HG03469 (cell line): ENCODE data around the gene NLRP3.
"Not testable (repeated sequence)": the region's sequence is repeated elsewhere in the genome, so short reads cannot be mapped to it uniquely, and the experiment has no call there.

Experiments used
- ATAC-seq: cut with Tn5 transposase; IDR thresholded peaks from one replicate; pipeline ENCODE4 v1.9.1; 2021; ENCODE audit warnings: mild to moderate bottlenecking, moderate library complexity, moderate number of reproducible peaks; ENCODE audit not compliant: unreplicated experiment

NLRP3 gene

DNA sequence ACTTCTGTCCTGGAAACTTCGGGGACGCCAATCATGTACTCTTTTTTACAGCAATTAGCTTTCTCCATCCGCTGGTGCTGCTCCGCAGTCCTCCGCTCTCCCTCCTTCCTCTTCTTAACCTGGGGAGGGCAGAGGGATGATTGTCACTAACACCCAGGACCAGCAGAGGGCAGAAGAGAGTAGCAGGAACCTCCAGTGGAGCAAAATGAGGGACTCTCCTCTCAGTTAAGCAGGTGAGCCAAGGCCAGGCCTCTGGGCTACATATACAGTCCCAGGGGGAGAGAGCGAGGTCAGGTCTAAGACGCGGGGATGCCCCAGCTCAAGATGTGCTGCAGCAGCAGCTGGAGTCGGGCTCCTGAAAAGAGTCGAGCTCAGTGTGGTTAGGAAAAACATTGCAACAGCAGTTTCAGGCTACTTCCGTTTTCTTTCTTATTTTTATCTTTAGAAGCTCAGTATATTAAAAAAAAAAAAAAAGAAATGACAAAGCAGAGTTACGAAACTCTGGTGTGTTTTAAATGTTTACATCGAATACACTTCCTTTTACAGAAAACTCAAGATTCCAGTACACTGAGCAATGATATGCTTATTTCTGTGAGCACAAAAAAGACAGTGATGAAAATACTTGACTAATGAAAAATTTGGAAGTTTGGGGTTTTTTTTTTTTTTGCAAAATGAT, 25.7 kb upstream of the NLRP3 start:
- ATAC-seq: peak; percentile 99

DNA sequence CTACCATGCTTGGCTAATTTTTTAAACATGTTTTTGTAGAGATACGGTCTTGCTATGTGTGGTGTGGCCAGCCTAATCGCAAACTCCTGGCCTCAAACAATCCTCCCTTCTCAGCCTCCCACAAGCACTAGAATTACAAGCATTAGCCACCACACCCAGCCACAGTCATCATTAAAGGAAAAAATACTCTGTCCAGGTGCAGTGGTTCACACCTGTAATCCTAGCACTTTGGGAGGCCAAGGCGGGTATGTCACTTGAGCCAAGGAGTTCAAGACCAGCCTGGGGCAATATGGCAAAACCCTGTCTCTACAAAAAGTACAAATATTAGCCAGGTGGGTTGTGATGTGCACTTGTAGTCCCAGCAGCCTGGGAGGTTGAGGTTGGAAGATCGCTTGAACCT, 25.0 kb upstream of the NLRP3 start:
- ATAC-seq: no peak

- ATAC-seq: no peak
Observed at GRCh38 chr1:247392088-247392487, 23.9 kb upstream of the NLRP3 start.

GRCh38 chr1:247395075-247395474, 20.9 kb upstream of the NLRP3 start:
- not testable (repeated sequence) for ATAC-seq

- ATAC-seq: no peak
Observed at GRCh38 chr1:247400685-247401084, 15.3 kb upstream of the NLRP3 start.

- ATAC-seq: no peak
Observed at GRCh38 chr1:247401310-247402119, 14.5 kb upstream of the NLRP3 start.

GRCh38 chr1:247402120-247402675, 13.8 kb upstream of the NLRP3 start:
- ATAC-seq: no peak

DNA sequence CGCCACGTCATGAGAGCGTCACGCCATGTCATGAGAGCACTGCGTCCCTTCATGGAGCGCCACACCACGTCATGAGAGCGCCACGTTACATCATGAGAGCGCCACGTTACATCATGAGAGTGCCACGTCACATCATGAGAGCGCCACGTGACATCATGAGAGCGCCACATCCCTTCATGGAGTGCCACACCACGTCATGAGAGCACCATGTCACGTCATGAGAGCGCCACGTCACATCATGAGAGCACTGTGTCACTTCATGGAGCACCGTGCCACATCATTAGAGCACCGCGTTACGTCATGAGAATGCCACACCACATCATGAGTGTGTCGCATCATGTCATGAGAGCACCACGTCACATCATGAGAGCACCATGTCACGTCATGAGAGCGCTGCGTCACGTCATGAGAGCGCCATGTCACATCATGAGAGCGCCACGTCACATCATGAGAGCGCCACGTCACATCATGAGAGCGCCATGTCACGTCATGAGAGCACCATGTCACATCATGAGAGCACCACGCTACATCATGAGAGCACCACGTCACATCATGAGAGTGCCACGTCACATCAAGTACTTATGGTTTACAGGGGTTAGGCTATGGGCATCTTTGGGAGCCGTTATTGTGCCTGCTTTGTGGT, 9.8 kb upstream of the NLRP3 start:
- ATAC-seq: no peak

DNA sequence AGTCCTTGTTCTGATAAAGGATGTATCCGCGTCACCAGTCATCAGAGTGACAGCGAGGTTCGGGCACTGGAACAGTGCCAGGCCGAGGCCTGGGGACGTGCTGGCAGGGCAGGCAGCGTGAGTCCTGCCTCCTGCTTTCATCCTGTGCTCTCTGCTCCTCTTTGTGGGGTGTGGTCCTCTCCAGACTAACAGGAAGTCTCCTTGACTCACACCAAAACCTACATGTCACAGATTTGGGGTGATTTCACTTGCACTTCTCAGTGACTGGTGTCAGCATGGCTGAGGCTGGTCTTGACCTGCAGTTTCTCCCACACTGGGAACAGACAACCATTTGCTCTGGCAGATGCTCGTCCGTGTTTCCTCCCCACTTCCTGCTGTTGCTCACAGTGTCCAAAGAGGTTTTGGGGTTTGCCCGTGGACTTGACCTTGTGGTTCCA, 8.8 kb upstream of the NLRP3 start:
- ATAC-seq: peak; percentile 78

DNA sequence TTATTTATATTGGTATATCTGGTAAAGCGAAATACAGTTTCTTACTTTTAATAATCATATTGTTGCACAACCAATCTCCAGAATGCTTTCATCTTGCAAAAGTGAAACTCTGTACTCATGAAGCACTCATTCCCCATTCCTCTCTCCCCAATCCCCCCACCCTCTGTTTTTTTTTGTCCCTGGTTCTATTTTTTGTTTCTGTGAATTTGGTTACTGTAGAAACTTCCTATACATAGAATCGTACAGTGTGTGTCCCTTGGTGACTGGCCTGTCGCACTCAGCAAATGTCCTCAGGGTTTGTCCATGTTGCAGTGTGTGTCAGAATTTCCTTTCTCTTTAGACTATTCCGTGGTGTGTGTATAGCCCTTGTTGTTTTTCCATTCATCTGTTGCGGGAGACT, 7.9 kb upstream of the NLRP3 start:
- ATAC-seq: no peak

- ATAC-seq: peak; percentile 81
Observed at GRCh38 chr1:247409869-247410544, 6.0 kb upstream of the NLRP3 start.

GRCh38 chr1:247411621-247412327, 4.2 kb upstream of the NLRP3 start:
- ATAC-seq: no peak

GRCh38 chr1:247417831-247418230, 1.9 kb downstream of the NLRP3 start:
- ATAC-seq: no peak

DNA sequence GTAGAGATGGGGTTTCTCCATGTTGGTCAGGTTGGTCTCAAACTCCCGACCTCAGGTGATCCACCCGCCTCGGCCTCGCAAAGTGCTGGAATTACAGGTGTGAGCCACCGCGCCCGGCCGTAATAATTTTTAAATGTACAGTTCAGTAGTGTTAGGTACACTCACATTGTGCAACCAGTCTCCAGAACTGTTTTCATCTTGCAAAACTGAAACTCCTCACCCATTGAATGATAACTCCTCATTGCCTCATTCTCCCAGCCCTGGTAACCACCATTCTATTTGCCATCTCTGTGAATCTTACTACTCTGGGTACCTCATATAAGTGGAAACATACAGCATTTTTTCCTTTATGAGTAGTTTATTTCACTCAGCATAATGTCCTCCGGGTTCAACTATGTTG, 3.4 kb downstream of the NLRP3 start:
- no peak for ATAC-seq

GRCh38 chr1:247421074-247421473, 5.1 kb downstream of the NLRP3 start:
- ATAC-seq: no peak

- no peak for ATAC-seq
Observed at GRCh38 chr1:247429496-247429895, 13.5 kb downstream of the NLRP3 start.

DNA sequence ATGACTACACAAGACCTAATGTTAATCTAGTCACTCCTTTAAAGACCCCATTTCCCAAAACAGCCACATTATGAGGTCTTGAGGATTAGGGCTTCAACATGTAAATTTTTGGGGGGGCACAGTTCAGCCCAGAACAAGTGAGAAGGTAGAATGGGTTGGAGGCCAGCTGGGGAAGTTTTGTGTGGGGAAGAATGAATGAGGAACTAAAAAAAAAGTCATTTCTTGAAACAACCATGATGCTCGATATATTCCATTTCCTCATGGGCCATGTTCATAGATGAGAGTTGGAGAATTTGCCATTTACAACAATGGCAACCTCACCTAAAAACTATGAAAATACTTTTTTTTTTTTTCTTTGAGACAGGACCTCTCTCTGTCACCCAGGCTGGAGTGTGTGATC, 14.5 kb downstream of the NLRP3 start:
- ATAC-seq: no peak

- ATAC-seq: no peak
Observed at GRCh38 chr1:247431643-247432042, 15.7 kb downstream of the NLRP3 start.

- ATAC-seq: no peak
Observed at GRCh38 chr1:247434005-247434404, 18.0 kb downstream of the NLRP3 start.

DNA sequence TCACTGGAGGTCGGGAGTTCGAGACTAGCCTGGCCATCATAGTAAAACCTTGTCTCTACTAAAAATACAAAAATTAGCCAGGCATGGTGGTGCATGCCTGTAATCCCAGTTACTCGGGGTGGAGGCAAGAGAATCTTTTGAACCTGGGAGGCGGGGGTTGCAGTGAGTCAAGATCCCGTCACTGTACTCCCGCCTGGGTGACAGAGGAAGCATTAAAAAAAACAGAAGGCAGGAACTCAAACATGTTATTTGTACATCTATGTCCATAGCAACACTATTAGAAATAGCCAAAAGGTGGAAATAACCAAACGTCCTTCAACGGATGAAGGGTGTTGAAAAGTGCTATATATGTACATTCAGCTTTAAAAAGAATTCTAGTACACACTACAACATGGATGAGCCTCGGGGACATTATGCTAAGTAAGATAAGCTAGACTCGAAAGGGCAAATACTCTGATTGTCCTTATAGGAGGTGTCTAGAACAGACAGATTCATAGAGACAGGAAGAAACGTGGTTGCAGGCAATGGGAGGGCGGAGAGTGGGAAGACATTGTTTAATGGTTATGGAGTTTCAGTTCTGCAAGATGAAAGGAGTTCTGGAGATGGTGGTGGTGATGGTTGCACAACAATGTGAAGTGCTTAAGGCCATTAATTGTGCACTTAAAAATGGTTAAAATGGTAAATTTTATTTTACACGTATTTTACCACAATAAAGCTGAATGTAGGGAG, 19.2 kb downstream of the NLRP3 start:
- ATAC-seq: no peak
